IMR-90 (cell line): ENCODE results near the gene PPP1R17. TPM values are rescaled to one million over a fixed set of nuclear protein-coding genes. Genes with fewer than 3 reads are reported as not detected.

Source experiments
- ATAC-seq: fragments of 200-7000 bp; cut with Tn5 transposase; 2 replicates; pipeline ENCODE4 v1.9.1; 2020; ENCODE audit warnings: low read depth, mild to moderate bottlenecking, moderate library complexity
- BruUV-seq: library from RNA; stranded (reverse); fragments of 400-500 nt; replicated peaks from 2 replicates; lab custom pipeline; 2021; lab: Mats Ljungman, UMichigan
- CTCF ChIA-PET: fragments of 300-600 bp; formaldehyde crosslinking; extraction: SDS; loops from one replicate; lab custom pipeline; 2021; ENCODE audit warnings: antibody characterized with exemption; lab: Yijun Ruan, JAX
- POLR2A ChIA-PET: fragments of 300-600 bp; sonication (Branson Sonifier 250); formaldehyde crosslinking; loops from one replicate; lab custom pipeline; 2022; ENCODE audit warnings: antibody characterized with exemption; ENCODE audit not compliant: unreplicated experiment; lab: Charles Lee
- DNase-seq: peaks from one replicate; pipeline ENCODE4 v3.0.0; 2013
- H2AFZ ChIP-seq: replicated peaks from 2 replicates; pipeline ENCODE3; 2013; ENCODE audit warnings: low read length, mild to moderate bottlenecking; ENCODE audit not compliant: poor library complexity
- H2AK5ac ChIP-seq: 2 replicates; pipeline ENCODE4 v1.6.1; 2013; ENCODE audit warnings: low read depth, low read length, inconsistent platforms
- H2AK9ac ChIP-seq: replicated peaks from 2 replicates; pipeline ENCODE3; 2013; ENCODE audit warnings: mild to moderate bottlenecking, low read depth, low read length, moderate library complexity; ENCODE audit not compliant: poor library complexity
- H2BK120ac ChIP-seq: 2 replicates; pipeline ENCODE4 v1.6.1; 2013; ENCODE audit warnings: low read depth, low read length, inconsistent platforms
- H2BK15ac ChIP-seq: 3 replicates; pipeline ENCODE4 v1.6.1; 2013; ENCODE audit warnings: low read depth, low read length, inconsistent platforms
- H2BK20ac ChIP-seq: 2 replicates; pipeline ENCODE4 v1.6.1; 2013; ENCODE audit warnings: low read depth, mild to moderate bottlenecking, inconsistent platforms, low read length, moderate library complexity
- H2BK5ac ChIP-seq: 2 replicates; pipeline ENCODE4 v1.6.1; 2013; ENCODE audit warnings: mild to moderate bottlenecking, low read depth, low read length, inconsistent platforms; ENCODE audit not compliant: poor library complexity, severe bottlenecking
- H3K14ac ChIP-seq: replicated peaks from 2 replicates; pipeline ENCODE4 v1.6.1; 2013; ENCODE audit warnings: low read depth, low read length, inconsistent platforms
- H3K18ac ChIP-seq: 2 replicates; pipeline ENCODE4 v1.6.1; 2013; ENCODE audit warnings: low read depth, low read length, control low read depth
- H3K23ac ChIP-seq: 2 replicates; pipeline ENCODE4 v1.6.1; 2013; ENCODE audit warnings: low read depth, low read length, inconsistent platforms
- H3K27ac ChIP-seq: 2 replicates; pipeline ENCODE4 v1.5.1; 2013; ENCODE audit warnings: mild to moderate bottlenecking, control low read depth, low read length; ENCODE audit not compliant: insufficient read depth
- H3K27me3 ChIP-seq: 2 replicates; pipeline ENCODE4 v1.6.1; 2013; ENCODE audit warnings: low read length; ENCODE audit not compliant: control insufficient read depth, insufficient read depth
- H3K36me3 ChIP-seq: 2 replicates; pipeline ENCODE4 v1.6.1; 2013; ENCODE audit warnings: low read length, mixed read lengths; ENCODE audit not compliant: control insufficient read depth, insufficient read depth
- H3K4ac ChIP-seq: 2 replicates; pipeline ENCODE4 v1.6.1; 2013; ENCODE audit warnings: low read depth, low read length, inconsistent platforms
- H3K4me1 ChIP-seq: 2 replicates; pipeline ENCODE4 v1.6.1; 2013; ENCODE audit warnings: low read length, mixed read lengths; ENCODE audit not compliant: control insufficient read depth, insufficient read depth
- H3K4me2 ChIP-seq: 2 replicates; pipeline ENCODE4 v1.6.1; 2013; ENCODE audit warnings: low read depth, mild to moderate bottlenecking, control low read depth, low read length, moderate library complexity
- H3K4me3 ChIP-seq: 2 replicates; pipeline ENCODE4 v1.5.1; 2013; ENCODE audit warnings: low read depth, mild to moderate bottlenecking, control low read depth, low read length, moderate library complexity; ENCODE audit not compliant: insufficient read depth
- H3K56ac ChIP-seq: 2 replicates; pipeline ENCODE4 v1.6.1; 2013; ENCODE audit warnings: low read length, inconsistent platforms; ENCODE audit not compliant: insufficient read depth; ENCODE audit errors: extremely low read depth
- H3K79me1 ChIP-seq, 2 experiments: 2 replicates each; pipeline ENCODE4 v1.6.1; 2013; ENCODE audit warnings: low read length in 2 of 2, inconsistent platforms in 1 of 2, low read depth in 1 of 2
- H3K9ac ChIP-seq: 2 replicates; pipeline ENCODE4 v1.6.1; 2013; ENCODE audit warnings: low read depth, low read length, control low read depth
- H3K9me1 ChIP-seq: 2 replicates; pipeline ENCODE4 v1.6.1; 2013; ENCODE audit warnings: low read length, inconsistent platforms; ENCODE audit not compliant: insufficient read depth
- H3K9me3 ChIP-seq: 2 replicates; pipeline ENCODE4 v1.6.1; 2013; ENCODE audit warnings: low read length; ENCODE audit not compliant: control insufficient read depth, insufficient read depth
- H4K20me1 ChIP-seq: 2 replicates; pipeline ENCODE4 v1.6.1; 2013; ENCODE audit warnings: low read length, inconsistent platforms; ENCODE audit not compliant: insufficient read depth
- H4K5ac ChIP-seq: 2 replicates; pipeline ENCODE4 v1.6.1; 2013; ENCODE audit warnings: mild to moderate bottlenecking, low read depth, low read length, control low read depth
- H4K8ac ChIP-seq, 2 experiments: 2 replicates each; pipeline ENCODE4 v1.6.1; 2013; ENCODE audit warnings: low read depth in 2 of 2, low read length in 2 of 2, control low read depth in 1 of 2, inconsistent platforms in 1 of 2
- H4K91ac ChIP-seq: 2 replicates; pipeline ENCODE4 v1.6.1; 2013; ENCODE audit warnings: low read depth, low read length, inconsistent platforms; ENCODE audit not compliant: insufficient read depth
- BHLHE40 ChIP-seq: fragments of 150-350 bp; IDR thresholded peaks from 2 replicates; pipeline ENCODE4 v1.6.1; 2016; ENCODE audit warnings: mild to moderate bottlenecking, low read depth, low read length
- CEBPB ChIP-seq: IDR thresholded peaks from 2 replicates; pipeline ENCODE4 v1.6.1; 2012; ENCODE audit warnings: low read depth, low read length, improper control_type of control experiment
- CHD1 ChIP-seq: IDR thresholded peaks from 2 replicates; pipeline ENCODE4 v1.6.1; 2012; ENCODE audit warnings: low read depth, low read length, improper control_type of control experiment
- ELK1 ChIP-seq: fragments of 150-350 bp; IDR thresholded peaks from 2 replicates; pipeline ENCODE4 v1.6.1; 2016; ENCODE audit warnings: low read depth, mild to moderate bottlenecking, low read length, moderate library complexity, borderline replicate concordance
- FOS ChIP-seq: fragments of 150-350 bp; IDR thresholded peaks from 2 replicates; pipeline ENCODE4 v1.6.1; 2016; ENCODE audit warnings: low read depth, low read length
- MAFK ChIP-seq: IDR thresholded peaks from 2 replicates; pipeline ENCODE4 v1.6.1; 2012; ENCODE audit warnings: low read depth, low read length, improper control_type of control experiment
- MAZ ChIP-seq: IDR thresholded peaks from 2 replicates; pipeline ENCODE4 v1.6.1; 2012; ENCODE audit warnings: low read depth, mild to moderate bottlenecking, low read length, improper control_type of control experiment, moderate library complexity, borderline replicate concordance
- MXI1 ChIP-seq: IDR thresholded peaks from 2 replicates; pipeline ENCODE4 v1.6.1; 2012; ENCODE audit warnings: low read depth, mild to moderate bottlenecking, low read length, moderate library complexity, borderline replicate concordance
- NFE2L2 ChIP-seq: fragments of 150-350 bp; IDR thresholded peaks from 2 replicates; pipeline ENCODE4 v1.6.1; 2016; ENCODE audit warnings: low read depth, mild to moderate bottlenecking, low read length
- POLR2A ChIP-seq: IDR thresholded peaks from 2 replicates; pipeline ENCODE4 v1.6.1; 2012; ENCODE audit warnings: mild to moderate bottlenecking, low read depth, low read length
- RAD21 ChIP-seq: IDR thresholded peaks from 2 replicates; pipeline ENCODE4 v1.6.1; 2012; ENCODE audit warnings: low read length, improper control_type of control experiment
- RCOR1 ChIP-seq: IDR thresholded peaks from 2 replicates; pipeline ENCODE4 v1.6.1; 2012; ENCODE audit warnings: mild to moderate bottlenecking, low read length, improper control_type of control experiment; ENCODE audit not compliant: insufficient replicate concordance
- RFX5 ChIP-seq: IDR thresholded peaks from 2 replicates; pipeline ENCODE4 v1.8.0; 2012; ENCODE audit warnings: low read depth, mild to moderate bottlenecking, low read length, moderate library complexity
- SMC3 ChIP-seq: fragments of 150-350 bp; IDR thresholded peaks from 2 replicates; pipeline ENCODE4 v1.6.1; 2016; ENCODE audit warnings: low read depth, mild to moderate bottlenecking, antibody characterized with exemption, low read length, moderate library complexity
- WGBS, 2 experiments: methylation state at CpG; one replicate each; pipeline versions ENCODE4 v1.1.5 to v1.1.7; 2013; ENCODE audit warnings: missing lambda C conversion rate in 2 of 2; ENCODE audit not compliant: insufficient read length in 1 of 2; ENCODE audit errors: extremely low coverage in 2 of 2; 5-methylcytosine and 5-hydroxymethylcytosine counted together
- dilution Hi-C: fragments of 300-500 bp; cut with HindIII; formaldehyde crosslinking; loops from one replicate; pipeline ENCODE4 v1.14.3; 2018; ENCODE audit warnings: low sequenced_read_pairs; ENCODE audit not compliant: unreplicated experiment
- in situ Hi-C: fragments of 300-500 bp; cut with MboI; formaldehyde crosslinking; loops from 3 replicates; pipeline ENCODE4 v1.14.3; 2019; ENCODE audit warnings: low sequenced_read_pairs, inconsistent platforms, mixed read lengths
- intact Hi-C: fragments of 100-400 bp; cut with micrococcal nuclease; formaldehyde crosslinking; loops from 2 replicates; pipeline ENCODE4 v1.10.0; 2022
- polyA plus RNA-seq, 3 experiments: library from polyadenylated mRNA; depleted of rRNA; stranded (reverse); fragments of >200 nt; gene quantifications; 2 replicates each; pipeline ENCODE4 v1.2.3, GENCODE V29; 2012; ENCODE audit warnings: low replicate concordance in 1 of 3
- total RNA-seq: library from RNA; depleted of rRNA; stranded (reverse); fragments of >200 nt; gene quantifications from 2 replicates; pipeline ENCODE4 v1.2.3, GENCODE V29; 2012
- TF ChIP-seq, protein P1 (sequence below): conservative IDR thresholded peaks from 2 replicates; pipeline ENCODE4 v1.5.1; 2012; ENCODE audit warnings: mild to moderate bottlenecking, low read depth, low read length, improper control_type of control experiment
- TF ChIP-seq, protein P2 (sequence below): fragments of 150-350 bp; IDR thresholded peaks from 2 replicates; pipeline ENCODE4 v1.6.1; 2017; ENCODE audit warnings: mild to moderate bottlenecking, antibody characterized with exemption, low read length, low read depth

The PPP1R17 gene
- total and polyA plus RNA-seq, 2 of the 4 experiments (the other 2 are of a cell fraction): not detected

- no peaks in the 10 kb centered on the region for H4K20me1 ChIP-seq
- no peak overlapping the region for H2BK120ac ChIP-seq
- DNase-seq: no peak
- H3K18ac ChIP-seq: no peak overlapping the region
- no peak overlapping the region for H4K91ac ChIP-seq
- no peak overlapping the region for H2BK15ac ChIP-seq
- H4K5ac ChIP-seq: no peak overlapping the region
- no peak overlapping the region for H2BK20ac ChIP-seq
- H3K79me1 ChIP-seq: no peaks in the 10 kb centered on the region
- no peak overlapping the region for H2AFZ ChIP-seq
- H3K14ac ChIP-seq: no peak overlapping the region
- no peak overlapping the region for H3K4me3 ChIP-seq
- no CpG with 5 or more reads among the region's 5 CpGs for WGBS, 2 experiments
- TF ChIP-seq, protein P1, sequence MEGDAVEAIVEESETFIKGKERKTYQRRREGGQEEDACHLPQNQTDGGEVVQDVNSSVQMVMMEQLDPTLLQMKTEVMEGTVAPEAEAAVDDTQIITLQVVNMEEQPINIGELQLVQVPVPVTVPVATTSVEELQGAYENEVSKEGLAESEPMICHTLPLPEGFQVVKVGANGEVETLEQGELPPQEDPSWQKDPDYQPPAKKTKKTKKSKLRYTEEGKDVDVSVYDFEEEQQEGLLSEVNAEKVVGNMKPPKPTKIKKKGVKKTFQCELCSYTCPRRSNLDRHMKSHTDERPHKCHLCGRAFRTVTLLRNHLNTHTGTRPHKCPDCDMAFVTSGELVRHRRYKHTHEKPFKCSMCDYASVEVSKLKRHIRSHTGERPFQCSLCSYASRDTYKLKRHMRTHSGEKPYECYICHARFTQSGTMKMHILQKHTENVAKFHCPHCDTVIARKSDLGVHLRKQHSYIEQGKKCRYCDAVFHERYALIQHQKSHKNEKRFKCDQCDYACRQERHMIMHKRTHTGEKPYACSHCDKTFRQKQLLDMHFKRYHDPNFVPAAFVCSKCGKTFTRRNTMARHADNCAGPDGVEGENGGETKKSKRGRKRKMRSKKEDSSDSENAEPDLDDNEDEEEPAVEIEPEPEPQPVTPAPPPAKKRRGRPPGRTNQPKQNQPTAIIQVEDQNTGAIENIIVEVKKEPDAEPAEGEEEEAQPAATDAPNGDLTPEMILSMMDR: no peak
- TF ChIP-seq RFX5 (no peak), MAZ (no peak), RAD21 (no peak), POLR2A (no peak), MAFK (no peak), MXI1 (no peak), NFE2L2 (no peak), RCOR1 (no peak), BHLHE40 (no peak), CEBPB (no peak), ELK1 (no peak), SMC3 (no peak), CHD1 (no peak), FOS (no peak)
- TF ChIP-seq, protein P2, sequence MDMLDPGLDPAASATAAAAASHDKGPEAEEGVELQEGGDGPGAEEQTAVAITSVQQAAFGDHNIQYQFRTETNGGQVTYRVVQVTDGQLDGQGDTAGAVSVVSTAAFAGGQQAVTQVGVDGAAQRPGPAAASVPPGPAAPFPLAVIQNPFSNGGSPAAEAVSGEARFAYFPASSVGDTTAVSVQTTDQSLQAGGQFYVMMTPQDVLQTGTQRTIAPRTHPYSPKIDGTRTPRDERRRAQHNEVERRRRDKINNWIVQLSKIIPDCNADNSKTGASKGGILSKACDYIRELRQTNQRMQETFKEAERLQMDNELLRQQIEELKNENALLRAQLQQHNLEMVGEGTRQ: no peak
- no peak for ATAC-seq
- H2AK9ac ChIP-seq: no peak overlapping the region
- H3K27me3 ChIP-seq: no peaks in the 10 kb centered on the region
- BruUV-seq: no TSS peak
- H3K23ac ChIP-seq: no peak overlapping the region
- H3K27ac ChIP-seq: no peak overlapping the region
- ChIA-PET POLR2A (no interaction called here), CTCF (no interaction called here)
- no peak overlapping the region for H3K4ac ChIP-seq
- no peak overlapping the region for H2AK5ac ChIP-seq
- no peaks in the 10 kb centered on the region for H3K4me1 ChIP-seq
- H3K36me3 ChIP-seq: no peaks in the 10 kb centered on the region
- H3K9me3 ChIP-seq: no peaks in the 10 kb centered on the region
- H4K8ac ChIP-seq: no peak overlapping the region
- dilution Hi-C loops (no loop called here), in situ Hi-C loops (no loop called here), intact Hi-C loops (no loop called here)
- no peak overlapping the region for H3K4me2 ChIP-seq
- no peaks in the 10 kb centered on the region for H3K9me1 ChIP-seq
- H2BK5ac ChIP-seq: no peak overlapping the region
- H3K9ac ChIP-seq: no peak overlapping the region
- H3K56ac ChIP-seq: no peak overlapping the region
These were observed 23.9 kb upstream of the PPP1R17 start for GRCh38 chr7:31663072-31663471.
